HepG2 (cell line): ENCODE data around the gene RHBDL3. TPM values are rescaled to one million over a fixed set of nuclear protein-coding genes. Genes with fewer than 3 reads are reported as not detected.
A peak's percentile ranks its signal among the peaks of the same experiment; 100 is the strongest.

Experiments
- ADNP ChIP-seq: sonication (generic); formaldehyde crosslinking; IDR thresholded peaks from 2 replicates; pipeline ENCODE4 v1.4.0; 2020; ENCODE audit warnings: missing genetic modification reagents
- GABPB1 ChIP-seq: IDR thresholded peaks from 2 replicates; pipeline ENCODE4 v1.6.1; 2016; ENCODE audit warnings: mild to moderate bottlenecking, missing genetic modification reagents, moderate library complexity, missing compliant biosample characterization
- KLF15 ChIP-seq: sonication (generic); formaldehyde crosslinking; IDR thresholded peaks from 2 replicates; pipeline ENCODE4 v1.8.1; 2023; ENCODE audit warnings: borderline replicate concordance, mild to moderate bottlenecking, inconsistent platforms, missing genetic modification reagents, mixed read lengths
- MEF2D ChIP-seq: sonication (generic); formaldehyde crosslinking; IDR thresholded peaks from 2 replicates; pipeline ENCODE4 v1.5.1; 2020; ENCODE audit warnings: mild to moderate bottlenecking, missing genetic modification reagents
- PAX8 ChIP-seq: sonication (generic); formaldehyde crosslinking; IDR thresholded peaks from 2 replicates; pipeline ENCODE4 v1.8.0; 2022; ENCODE audit warnings: mild to moderate bottlenecking, missing genetic modification reagents, borderline replicate concordance
- ZC3H4 ChIP-seq: sonication (generic); formaldehyde crosslinking; IDR thresholded peaks from 2 replicates; pipeline ENCODE4 v1.4.0; 2020; ENCODE audit warnings: missing genetic modification reagents, borderline replicate concordance
- ZNF547 ChIP-seq: sonication (generic); formaldehyde crosslinking; IDR thresholded peaks from 2 replicates; pipeline ENCODE4 v1.5.1; 2020; ENCODE audit warnings: mild to moderate bottlenecking, missing genetic modification reagents
- ZNF678 ChIP-seq: sonication (generic); formaldehyde crosslinking; IDR thresholded peaks from 2 replicates; pipeline ENCODE4 v1.4.0; 2020; ENCODE audit warnings: mild to moderate bottlenecking, missing genetic modification reagents
- polyA plus RNA-seq, 8 experiments: library from polyadenylated mRNA; depleted of rRNA in 3 of 8; stranded (reverse) in 7 of 8; unstranded in 1 of 8; fragments of >200 nt; fragmentation: Illumina TruSeq in 4 of 8; extraction: Trizol in 4 of 8; gene quantifications; 2 replicates each; pipeline versions ENCODE4 v1.2.1 to v1.2.3, GENCODE V29; 2011 to 2016; ENCODE audit warnings: low read depth in 4 of 8, missing spikeins in 1 of 8, mixed read lengths in 1 of 8; ENCODE audit not compliant: insufficient read depth in 1 of 8
- total RNA-seq, 5 experiments: library from RNA; depleted of rRNA; stranded (reverse); fragments of >200 nt; fragmentation: Illumina TruSeq; extraction: Trizol; gene quantifications; 2 replicates each; pipeline ENCODE4 v1.2.3, GENCODE V29; 2016; ENCODE audit warnings: low read depth in 1 of 5
- TF ChIP-seq, protein P1 (sequence below): sonication (generic); formaldehyde crosslinking; IDR thresholded peaks from 2 replicates; pipeline ENCODE4 v1.5.0; 2020; ENCODE audit warnings: mild to moderate bottlenecking, missing genetic modification reagents, borderline replicate concordance
- TF ChIP-seq, protein P2 (sequence below): IDR thresholded peaks from 2 replicates; pipeline ENCODE4 v1.6.1; 2018; ENCODE audit warnings: missing genetic modification reagents
- TF ChIP-seq, protein P3 (sequence below): sonication (generic); formaldehyde crosslinking; IDR thresholded peaks from 2 replicates; pipeline ENCODE4 v1.8.1; 2023; ENCODE audit warnings: missing genetic modification reagents, inconsistent platforms, borderline replicate concordance

RHBDL3 gene
- total and polyA plus RNA-seq, 2 of the 13 experiments (the other 11 are each of a cell fraction or from before 2014, with no cell fraction given), result 0.09 TPM; not detected in 1

DNA sequence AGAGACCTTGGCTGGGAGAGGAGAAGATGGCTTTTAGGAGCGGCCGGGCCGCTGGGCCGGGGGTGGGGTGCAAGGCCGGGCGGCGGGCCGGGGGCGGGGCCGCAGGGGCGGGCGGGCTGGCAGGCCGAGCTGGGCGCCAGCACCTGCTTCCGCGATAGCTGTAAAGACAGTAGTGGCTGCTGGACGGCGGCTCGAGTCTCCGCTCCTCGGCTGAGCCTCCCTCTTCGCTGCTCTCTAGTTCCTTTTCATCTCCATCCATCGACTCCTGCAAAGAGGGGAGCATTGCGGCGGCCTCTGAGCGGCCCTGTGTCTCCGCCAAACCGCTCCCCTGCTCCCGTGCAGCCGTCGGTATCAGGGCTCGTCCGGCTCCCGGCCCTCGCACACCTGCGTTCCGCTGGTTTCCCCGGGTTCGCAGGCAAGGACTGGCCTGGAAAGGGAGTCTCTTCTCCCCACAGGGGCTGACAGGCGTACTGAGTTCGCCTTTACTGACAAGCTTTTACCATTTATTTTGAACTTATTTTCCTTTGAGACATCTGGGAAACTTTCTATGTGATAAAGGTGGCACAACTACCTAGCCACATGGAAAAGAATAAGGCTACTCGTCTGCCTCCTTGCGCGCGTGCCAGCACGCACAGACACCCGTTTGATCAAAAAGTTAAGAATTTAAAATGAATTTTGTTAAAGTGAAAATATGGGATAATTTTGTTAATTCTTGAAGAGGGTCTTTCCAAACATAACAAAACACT, 76.4 kb downstream of the RHBDL3 start, which contains the start of gene C17orf75 (continued):
- TF ChIP-seq, protein P1, sequence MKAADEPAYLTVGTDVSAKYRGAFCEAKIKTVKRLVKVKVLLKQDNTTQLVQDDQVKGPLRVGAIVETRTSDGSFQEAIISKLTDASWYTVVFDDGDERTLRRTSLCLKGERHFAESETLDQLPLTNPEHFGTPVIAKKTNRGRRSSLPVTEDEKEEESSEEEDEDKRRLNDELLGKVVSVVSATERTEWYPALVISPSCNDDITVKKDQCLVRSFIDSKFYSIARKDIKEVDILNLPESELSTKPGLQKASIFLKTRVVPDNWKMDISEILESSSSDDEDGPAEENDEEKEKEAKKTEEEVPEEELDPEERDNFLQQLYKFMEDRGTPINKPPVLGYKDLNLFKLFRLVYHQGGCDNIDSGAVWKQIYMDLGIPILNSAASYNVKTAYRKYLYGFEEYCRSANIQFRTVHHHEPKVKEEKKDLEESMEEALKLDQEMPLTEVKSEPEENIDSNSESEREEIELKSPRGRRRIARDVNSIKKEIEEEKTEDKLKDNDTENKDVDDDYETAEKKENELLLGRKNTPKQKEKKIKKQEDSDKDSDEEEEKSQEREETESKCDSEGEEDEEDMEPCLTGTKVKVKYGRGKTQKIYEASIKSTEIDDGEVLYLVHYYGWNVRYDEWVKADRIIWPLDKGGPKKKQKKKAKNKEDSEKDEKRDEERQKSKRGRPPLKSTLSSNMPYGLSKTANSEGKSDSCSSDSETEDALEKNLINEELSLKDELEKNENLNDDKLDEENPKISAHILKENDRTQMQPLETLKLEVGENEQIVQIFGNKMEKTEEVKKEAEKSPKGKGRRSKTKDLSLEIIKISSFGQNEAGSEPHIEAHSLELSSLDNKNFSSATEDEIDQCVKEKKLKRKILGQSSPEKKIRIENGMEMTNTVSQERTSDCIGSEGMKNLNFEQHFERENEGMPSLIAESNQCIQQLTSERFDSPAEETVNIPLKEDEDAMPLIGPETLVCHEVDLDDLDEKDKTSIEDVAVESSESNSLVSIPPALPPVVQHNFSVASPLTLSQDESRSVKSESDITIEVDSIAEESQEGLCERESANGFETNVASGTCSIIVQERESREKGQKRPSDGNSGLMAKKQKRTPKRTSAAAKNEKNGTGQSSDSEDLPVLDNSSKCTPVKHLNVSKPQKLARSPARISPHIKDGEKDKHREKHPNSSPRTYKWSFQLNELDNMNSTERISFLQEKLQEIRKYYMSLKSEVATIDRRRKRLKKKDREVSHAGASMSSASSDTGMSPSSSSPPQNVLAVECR (CRISPR knock-in tag), result peak; percentile 87
- TF ChIP-seq MEF2D (CRISPR knock-in tag) (peak; percentile 70; the same call in 1 of the 2 replicates), GABPB1 (CRISPR knock-in tag) (peak; percentile 97), ZNF678 (CRISPR knock-in tag) (no peak), ZC3H4 (CRISPR knock-in tag) (no peak), KLF15 (CRISPR knock-in tag) (0 out of 2 replicates have a peak, but pooled peaks have one; percentile 75), PAX8 (no peak), ADNP (CRISPR knock-in tag) (peak; percentile 66; the same call in 1 of the 2 replicates), ZNF547 (CRISPR knock-in tag) (peak; percentile 87; the same call in 1 of the 2 replicates)
- TF ChIP-seq, protein P2, sequence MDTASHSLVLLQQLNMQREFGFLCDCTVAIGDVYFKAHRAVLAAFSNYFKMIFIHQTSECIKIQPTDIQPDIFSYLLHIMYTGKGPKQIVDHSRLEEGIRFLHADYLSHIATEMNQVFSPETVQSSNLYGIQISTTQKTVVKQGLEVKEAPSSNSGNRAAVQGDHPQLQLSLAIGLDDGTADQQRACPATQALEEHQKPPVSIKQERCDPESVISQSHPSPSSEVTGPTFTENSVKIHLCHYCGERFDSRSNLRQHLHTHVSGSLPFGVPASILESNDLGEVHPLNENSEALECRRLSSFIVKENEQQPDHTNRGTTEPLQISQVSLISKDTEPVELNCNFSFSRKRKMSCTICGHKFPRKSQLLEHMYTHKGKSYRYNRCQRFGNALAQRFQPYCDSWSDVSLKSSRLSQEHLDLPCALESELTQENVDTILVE (CRISPR knock-in tag), result peak; percentile 86; the same call in 1 of the 2 replicates
- TF ChIP-seq, protein P3, sequence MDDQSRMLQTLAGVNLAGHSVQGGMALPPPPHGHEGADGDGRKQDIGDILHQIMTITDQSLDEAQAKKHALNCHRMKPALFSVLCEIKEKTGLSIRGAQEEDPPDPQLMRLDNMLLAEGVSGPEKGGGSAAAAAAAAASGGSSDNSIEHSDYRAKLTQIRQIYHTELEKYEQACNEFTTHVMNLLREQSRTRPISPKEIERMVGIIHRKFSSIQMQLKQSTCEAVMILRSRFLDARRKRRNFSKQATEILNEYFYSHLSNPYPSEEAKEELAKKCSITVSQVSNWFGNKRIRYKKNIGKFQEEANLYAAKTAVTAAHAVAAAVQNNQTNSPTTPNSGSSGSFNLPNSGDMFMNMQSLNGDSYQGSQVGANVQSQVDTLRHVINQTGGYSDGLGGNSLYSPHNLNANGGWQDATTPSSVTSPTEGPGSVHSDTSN, result no peak
